GM21367 (cell line): ENCODE data around the gene MIF4GD.
"Not testable (repeated sequence)": the region's sequence is repeated elsewhere in the genome, so short reads cannot be mapped to it uniquely, and the experiment has no call there.

Experiments used
- ATAC-seq: cut with Tn5 transposase; IDR thresholded peaks from one replicate; pipeline ENCODE4 v1.9.1; 2021; ENCODE audit not compliant: unreplicated experiment

The MIF4GD gene, protein sequence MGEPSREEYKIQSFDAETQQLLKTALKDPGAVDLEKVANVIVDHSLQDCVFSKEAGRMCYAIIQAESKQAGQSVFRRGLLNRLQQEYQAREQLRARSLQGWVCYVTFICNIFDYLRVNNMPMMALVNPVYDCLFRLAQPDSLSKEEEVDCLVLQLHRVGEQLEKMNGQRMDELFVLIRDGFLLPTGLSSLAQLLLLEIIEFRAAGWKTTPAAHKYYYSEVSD

DNA sequence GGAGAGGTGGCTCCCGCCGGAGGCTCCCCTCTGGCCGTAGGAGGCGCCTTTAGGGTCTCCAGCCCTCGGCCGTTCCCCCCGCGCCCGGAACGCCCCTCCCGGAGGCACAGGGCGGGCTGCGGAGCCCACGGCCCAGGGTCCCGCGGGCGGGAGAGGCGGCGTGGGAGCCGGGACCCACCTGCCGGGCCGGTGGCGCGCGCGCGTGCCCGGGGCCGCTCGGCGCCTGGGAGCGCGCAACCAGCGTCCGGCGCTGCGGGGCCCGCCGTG, at the start of gene MIF4GD:
Gene MIF4GD (minus strand): TSS at position 266 of the 267 bp plus-strand sequence. CDS start 1,036 bp downstream, outside the sequence.
- ATAC-seq: no peak

GRCh38 chr17:75319904-75320691, 49.1 kb upstream of the MIF4GD start:
- ATAC-seq: peak; percentile 38

DNA sequence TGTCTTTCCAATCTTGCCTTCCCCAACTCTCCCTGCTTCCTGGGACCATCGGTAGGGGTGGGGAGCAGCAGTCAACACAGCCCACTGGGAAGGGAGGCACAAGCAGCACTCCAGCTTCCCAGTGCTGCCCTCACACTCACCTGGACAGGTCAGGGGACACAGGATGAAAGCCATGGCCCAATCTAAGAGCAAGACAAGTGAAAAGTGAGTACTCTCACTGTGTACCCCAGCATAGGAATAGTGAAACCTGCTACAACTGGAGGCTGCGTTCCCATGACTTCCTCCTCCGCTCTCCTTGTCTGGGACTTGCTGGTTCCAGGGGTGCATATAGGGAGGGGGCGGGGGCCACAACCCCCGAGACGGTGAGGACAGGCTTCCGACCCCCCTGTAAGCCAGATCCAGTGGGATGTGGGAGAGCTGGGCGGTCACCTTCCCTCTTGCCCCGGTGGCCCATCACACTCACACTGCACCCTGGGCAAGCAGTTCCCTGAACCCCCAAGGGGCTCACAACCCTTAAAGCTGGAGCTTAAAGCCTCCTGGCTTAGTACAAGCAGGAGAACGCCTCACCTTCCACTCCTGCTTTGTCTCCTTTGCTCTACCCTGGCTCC, 47.7 kb upstream of the MIF4GD start:
- ATAC-seq: no peak

GRCh38 chr17:75318211-75318610, 47.2 kb upstream of the MIF4GD start:
- ATAC-seq: no peak

DNA sequence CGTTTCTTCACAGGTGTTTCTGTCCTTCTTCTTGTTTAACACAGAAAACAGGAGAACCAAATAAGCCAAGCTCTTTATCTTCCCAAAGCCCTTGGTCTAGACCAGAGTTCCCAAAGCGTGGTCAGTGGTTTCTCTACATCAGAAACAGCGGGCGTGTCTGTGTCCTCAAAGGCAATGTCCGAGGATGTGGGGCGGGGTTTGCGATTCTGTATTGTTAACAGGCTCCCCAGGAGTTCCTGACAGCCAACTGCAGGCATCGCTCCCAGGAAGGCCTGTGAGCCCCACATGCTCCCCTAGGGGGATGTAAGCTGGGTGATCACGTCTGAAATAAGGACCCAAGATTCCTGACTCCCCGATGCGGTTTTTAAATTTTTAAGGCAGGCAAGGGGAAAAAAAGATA, 46.6 kb upstream of the MIF4GD start:
- ATAC-seq: no peak

- ATAC-seq: no peak
Measured at GRCh38 chr17:75316253-75316652, 45.2 kb upstream of the MIF4GD start.

DNA sequence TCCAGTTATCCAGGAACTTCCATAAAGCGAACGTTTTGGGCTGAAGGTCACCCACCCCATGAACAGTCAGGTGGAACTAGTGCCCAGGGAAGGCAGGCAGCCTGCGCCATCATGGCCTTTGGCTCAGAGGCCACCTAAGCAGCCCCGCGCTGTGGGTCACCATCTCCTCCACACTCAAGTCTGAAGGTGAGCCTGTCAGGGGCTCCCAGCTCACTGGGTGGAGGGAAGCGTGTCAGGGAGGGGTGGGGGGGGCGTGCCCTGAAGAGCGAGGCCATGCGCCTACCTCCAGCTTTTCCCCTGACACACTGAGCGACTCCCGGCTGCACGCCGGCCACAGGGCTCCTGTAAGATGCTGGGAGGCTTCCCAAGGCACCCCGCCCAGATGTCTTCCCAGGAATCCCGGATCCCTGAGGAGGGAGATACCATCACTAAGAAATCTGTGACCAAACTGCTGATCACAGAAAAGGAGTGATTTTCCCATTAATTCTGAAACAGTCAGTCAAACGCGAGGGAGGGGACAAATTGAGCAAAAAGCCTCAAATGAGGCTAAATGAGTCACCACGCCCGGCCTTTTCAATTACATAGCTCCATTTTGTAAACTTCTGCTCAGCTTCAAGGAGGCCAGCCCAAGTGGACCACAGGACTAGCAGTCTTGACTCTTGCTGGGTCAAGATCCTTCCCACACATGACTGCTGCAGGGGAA, 44.7 kb upstream of the MIF4GD start:
- no peak for ATAC-seq

DNA sequence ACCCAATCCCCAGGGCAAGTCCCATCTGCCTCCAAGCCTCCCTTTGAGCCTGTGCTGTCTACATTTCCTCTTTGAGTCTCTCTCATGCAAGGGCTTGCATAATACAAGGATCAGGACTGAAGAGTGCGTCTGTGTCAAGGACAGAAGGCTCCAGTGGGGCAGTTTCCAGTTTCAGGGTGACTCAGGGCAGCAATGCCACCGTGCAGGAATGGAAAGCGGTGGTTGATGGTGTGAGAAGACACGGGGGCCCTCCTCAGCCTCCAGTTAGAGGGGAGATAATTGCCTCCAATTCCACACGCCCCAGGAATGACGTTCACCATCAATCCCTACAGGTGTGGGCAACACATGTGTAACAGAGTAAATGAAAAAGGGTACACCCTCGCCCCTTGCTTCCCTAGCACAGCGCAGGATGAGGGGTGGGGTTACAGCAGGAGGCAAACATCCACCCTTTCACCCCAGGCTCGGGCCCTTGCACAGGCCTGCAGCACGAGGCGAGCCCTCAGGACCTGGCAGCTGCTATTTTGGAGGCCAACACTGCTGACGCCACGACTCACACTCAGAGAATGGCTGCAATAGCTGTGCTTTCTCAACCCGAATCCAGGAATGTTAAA, 43.0 kb upstream of the MIF4GD start:
- ATAC-seq: no peak

- ATAC-seq: no peak
Measured at GRCh38 chr17:75308732-75309629, 38.0 kb upstream of the MIF4GD start.

DNA sequence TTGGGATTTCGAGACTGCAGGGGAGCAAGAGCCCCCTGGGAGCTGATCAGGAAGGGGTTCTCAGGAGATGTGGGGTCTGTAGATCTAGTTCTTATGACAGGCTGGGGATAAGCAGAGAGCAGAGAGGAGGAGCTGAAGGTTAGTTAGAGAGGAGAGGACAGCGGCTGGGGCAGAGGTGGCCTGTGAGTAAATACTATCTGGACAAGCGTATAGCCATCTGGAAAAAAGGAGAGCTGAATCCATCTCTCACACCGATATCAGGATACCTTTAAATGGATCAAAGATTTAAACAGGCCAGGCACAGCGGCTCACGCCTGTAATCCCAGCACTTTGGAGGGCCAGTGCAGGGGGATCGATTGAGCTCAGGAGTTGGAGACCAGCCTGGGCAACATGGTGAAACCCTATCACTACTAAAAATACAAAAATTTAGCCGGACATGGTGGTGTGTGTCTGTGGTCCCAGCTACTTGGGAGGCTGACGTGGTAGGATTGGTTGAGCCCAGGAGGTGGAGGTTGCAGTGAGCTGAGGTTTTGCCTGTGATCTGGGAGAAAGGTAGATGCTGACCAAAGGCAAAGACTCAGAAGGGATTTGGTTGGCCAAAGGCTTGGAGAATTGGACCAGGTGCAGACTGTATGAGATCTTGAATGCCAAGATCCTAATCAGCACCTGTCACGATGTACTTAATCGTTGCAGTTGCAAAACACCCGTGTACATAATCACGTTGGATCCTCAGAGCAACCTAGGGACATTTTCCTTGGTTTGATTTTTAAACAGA, 37.1 kb upstream of the MIF4GD start:
- ATAC-seq: no peak

DNA sequence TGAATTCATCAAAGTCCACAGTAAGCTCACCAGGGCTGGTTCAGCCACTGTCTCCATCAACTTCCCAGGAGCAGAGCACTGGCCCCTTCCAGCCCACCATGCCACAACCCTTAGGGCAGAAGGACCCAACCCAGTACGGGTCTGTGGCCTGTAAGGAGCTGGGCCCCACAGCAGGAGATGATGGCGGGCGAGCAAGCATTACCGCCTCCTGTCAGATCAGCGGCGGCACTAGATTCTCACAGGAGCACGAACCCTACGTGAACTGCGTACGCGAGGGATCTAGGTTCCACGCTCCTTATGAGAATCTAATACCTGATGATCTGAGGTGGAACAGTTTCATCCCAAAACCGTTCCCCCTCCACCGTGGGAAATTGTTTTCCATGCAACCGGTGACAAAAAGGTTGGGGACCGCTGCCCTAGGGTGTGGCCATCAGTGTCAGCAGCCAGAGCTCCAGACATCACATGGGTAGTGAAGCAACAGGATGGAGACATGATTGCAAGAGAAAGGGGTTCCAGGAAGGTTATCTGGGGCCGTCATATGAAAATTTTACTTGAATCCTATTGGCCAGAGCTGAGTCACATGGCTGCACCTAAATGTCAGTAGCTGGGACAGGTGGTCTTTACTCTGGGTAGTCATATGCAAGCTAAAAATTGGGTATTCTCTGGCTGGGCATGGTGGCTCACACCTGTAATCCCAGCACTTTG, 30.6 kb upstream of the MIF4GD start:
- no peak for ATAC-seq

DNA sequence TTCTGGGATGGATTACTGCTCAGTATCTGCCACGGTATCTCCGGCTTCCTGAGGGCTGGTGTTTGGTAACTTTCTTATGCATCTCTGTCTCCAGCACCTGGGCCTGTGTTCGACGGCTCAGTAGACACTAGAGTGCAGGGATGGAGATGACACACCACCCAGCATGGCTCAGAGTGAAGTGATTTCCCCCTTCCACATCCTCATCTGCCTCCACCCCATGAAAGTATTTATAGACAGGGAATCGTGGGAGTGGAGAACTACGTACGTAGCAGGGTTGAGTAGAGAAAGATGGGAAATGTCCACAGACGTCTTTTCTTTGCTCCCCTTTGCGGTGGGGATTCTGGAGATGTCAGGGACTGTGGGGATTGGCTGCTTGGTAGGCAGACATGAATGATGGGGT, 30.0 kb upstream of the MIF4GD start:
- ATAC-seq: no peak

DNA sequence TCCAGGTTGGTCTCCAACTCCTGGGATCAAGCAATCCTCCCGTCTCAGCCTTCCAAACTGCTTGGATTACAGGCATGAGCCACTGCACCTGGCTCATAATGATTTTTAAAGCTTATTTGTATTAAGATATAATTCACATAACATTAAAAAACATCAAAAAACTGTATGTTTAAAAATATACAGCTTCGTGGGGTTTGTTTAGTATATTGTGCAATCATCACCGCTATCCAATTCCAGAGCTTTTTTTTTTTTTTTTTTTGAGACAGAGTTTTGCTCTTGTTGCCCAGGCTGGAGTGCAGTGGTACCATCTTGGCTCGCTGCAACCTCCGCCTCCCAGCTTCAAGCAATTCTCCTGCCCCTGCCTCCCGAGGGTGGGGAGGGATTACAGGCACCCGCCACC, 29.2 kb upstream of the MIF4GD start:
- no peak for ATAC-seq

DNA sequence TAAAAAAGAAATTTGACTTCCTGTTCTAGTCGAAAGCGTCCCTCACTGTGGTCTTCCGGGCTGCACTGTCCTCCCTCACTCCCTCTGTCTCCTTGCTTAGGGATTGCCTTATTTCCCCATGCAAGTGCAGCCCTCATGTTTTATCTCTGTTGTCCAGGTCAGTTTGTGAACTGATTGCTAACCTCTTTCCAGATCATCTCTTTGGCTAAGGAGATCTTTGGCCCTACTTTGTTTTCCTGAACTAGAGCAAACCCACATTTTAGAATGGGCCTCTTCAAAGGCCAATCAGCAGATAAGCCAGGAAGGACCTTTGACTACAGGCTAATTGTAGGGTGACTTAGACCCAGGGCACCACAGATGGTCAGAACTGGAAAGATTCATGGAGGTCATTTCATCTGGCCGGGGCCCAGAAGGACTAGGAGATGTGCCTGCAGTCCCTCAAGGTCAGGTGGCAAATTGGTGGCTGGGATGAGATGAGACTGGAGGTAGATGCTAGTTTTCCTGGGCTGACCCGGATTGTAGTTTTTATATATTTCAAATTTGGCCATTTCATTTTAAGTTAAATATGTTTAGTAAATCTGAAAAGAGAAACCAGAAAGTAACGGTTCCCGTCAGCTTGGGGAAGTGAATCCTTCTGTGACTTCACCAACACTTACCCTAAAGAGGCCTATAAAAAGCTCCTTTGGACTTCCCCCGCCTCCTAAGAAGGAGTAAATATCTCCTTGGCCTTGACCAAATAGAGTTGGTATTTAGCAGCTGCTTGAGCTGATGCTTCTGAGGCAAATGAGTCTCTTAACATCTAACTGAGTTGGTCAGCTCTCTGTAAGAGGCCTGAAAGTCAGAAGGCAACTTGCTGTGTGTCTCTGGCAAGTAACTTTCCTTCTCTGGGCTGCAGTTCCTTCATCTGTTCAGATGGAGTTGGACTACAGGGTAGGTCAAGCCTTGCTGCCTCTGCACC, 24.4 kb upstream of the MIF4GD start:
- peak; percentile 51 for ATAC-seq

DNA sequence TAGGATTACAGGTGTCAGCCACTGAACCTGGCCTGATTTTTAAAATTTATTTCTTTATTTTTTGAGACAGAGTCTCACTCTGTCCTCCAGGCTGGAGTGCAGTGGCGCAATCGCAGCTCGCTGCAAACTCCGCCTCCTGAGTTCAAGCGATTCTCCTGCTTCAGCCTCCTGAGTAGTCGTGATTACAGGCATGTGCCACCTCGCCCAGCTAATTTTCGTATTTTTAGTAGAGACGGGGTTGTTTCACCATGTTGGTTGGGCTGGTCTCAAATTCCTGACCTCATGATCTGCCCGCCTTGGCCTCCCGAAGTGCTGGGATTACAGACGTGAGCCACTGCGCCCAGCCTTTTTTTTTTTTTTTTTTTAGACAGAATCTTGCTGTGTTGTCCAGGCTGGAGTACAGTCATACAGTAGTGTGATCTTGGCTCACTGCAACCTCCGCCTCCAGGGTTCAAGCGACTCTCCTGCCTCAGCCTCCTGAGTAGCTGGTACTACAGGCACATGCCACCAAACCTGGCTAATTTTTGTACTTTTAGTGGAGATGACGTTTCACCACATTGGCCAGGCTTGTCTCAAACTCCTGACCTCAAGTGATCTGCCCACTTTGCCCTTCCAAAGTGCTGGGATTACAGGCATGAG, 21.9 kb upstream of the MIF4GD start:
- ATAC-seq: not testable (repeated sequence)

DNA sequence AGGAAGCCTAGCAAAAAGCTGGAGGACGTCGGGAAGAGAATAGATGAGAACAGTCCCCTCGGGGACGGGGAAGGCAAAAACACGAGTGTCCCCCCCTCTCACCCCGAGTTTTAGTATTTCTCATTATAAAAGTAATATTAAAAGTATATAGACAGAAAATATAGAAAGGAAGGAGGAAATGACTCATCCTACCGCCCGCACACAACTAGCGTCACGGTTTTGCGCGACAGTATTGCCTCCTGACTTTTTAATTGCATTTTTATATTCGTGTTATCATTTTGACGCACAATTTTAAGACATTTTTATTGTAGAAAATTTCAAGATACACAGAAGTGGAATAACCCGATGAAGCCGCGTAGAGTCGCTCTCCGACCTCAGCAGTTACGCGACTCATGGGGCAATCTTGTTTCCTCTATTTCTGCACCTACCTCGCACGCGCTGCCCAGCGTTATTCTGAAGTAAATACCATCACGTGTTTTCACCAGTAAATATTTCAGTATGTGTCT, 18.9 kb upstream of the MIF4GD start:
- ATAC-seq: peak; percentile 16
